HEK293 (cell line): Measurements from ENCODE around the gene PDGFD.

Experiments
- CTCF ChIA-PET: fragments of 350-600 bp; formaldehyde crosslinking; extraction: SDS; loops from one replicate; lab custom pipeline; 2021; ENCODE audit warnings: antibody characterized with exemption; lab: Yijun Ruan, JAX
- POLR2A ChIA-PET: fragments of 300-600 bp; formaldehyde crosslinking; extraction: SDS; loops from one replicate; lab custom pipeline; 2020; ENCODE audit warnings: antibody characterized with exemption, inconsistent platforms; lab: Yijun Ruan, JAX
- H3K27ac ChIP-seq: fragments of 200-500 bp; sonication (Bioruptor generic); 2 replicates; pipeline ENCODE4 v1.5.1; 2014; ENCODE audit warnings: low read depth, low read length, control low read depth, inconsistent platforms; ENCODE audit errors: extremely low read depth
- H3K36me3 ChIP-seq, 2 experiments: fragments of 200-500 bp in 1 of 2; sonication (Bioruptor generic) in 1 of 2; 1 replicate in 1 of 2; 2 replicates in 1 of 2; pipeline ENCODE4 v1.5.1; 2014 to 2017; ENCODE audit warnings: inconsistent platforms in 2 of 2, low read length in 2 of 2; ENCODE audit not compliant: control insufficient read depth in 2 of 2, insufficient read depth in 1 of 2
- H3K4me1 ChIP-seq: fragments of 200-500 bp; sonication (Bioruptor generic); 2 replicates; pipeline ENCODE4 v1.5.1; 2014; ENCODE audit warnings: mild to moderate bottlenecking, low read length, inconsistent platforms; ENCODE audit not compliant: control insufficient read depth, insufficient read depth
- H3K4me3 ChIP-seq: 2 replicates; pipeline ENCODE4 v1.5.1; 2011; ENCODE audit warnings: low read depth, mild to moderate bottlenecking, control low read depth, low read length, moderate library complexity
- H3K9me3 ChIP-seq: fragments of 200-500 bp; sonication (Bioruptor generic); 2 replicates; pipeline ENCODE4 v1.5.1; 2014; ENCODE audit warnings: low read depth, low read length, inconsistent platforms; ENCODE audit not compliant: control insufficient read depth, insufficient read depth
- KLF16 ChIP-seq: fragments of 450-650 bp; formaldehyde crosslinking; IDR thresholded peaks from 2 replicates; pipeline ENCODE4 v1.5.1; 2017; ENCODE audit warnings: missing biosample characterization, missing genetic modification characterization
- OSR2 ChIP-seq: fragments of 450-650 bp; formaldehyde crosslinking; IDR thresholded peaks from 2 replicates; pipeline ENCODE4 v1.5.1; 2016; ENCODE audit warnings: missing biosample characterization, missing genetic modification characterization
- TRIM28 ChIP-seq: IDR thresholded peaks from 2 replicates; pipeline ENCODE4 v1.6.1; 2011; ENCODE audit warnings: low read length, control low read depth, borderline replicate concordance
- ZBTB10 ChIP-seq: fragments of 450-650 bp; formaldehyde crosslinking; IDR thresholded peaks from 2 replicates; pipeline ENCODE4 v1.5.1; 2016; ENCODE audit warnings: missing biosample characterization, missing genetic modification characterization
- ZBTB26 ChIP-seq: fragments of 450-650 bp; formaldehyde crosslinking; optimal IDR thresholded peaks from 2 replicates; pipeline ENCODE3; 2016; ENCODE audit warnings: missing biosample characterization, mild to moderate bottlenecking, missing genetic modification characterization
- ZBTB48 ChIP-seq: fragments of 450-650 bp; formaldehyde crosslinking; IDR thresholded peaks from 2 replicates; pipeline ENCODE4 v1.5.1; 2016; ENCODE audit warnings: missing biosample characterization, missing genetic modification characterization
- ZNF121 ChIP-seq: fragments of 450-650 bp; formaldehyde crosslinking; IDR thresholded peaks from 2 replicates; pipeline ENCODE4 v1.5.1; 2016; ENCODE audit warnings: missing biosample characterization, missing genetic modification characterization
- ZNF169 ChIP-seq: fragments of 450-650 bp; formaldehyde crosslinking; IDR thresholded peaks from 2 replicates; pipeline ENCODE4 v1.5.1; 2016; ENCODE audit warnings: missing biosample characterization, missing genetic modification characterization
- ZNF174 ChIP-seq: fragments of 450-650 bp; formaldehyde crosslinking; IDR thresholded peaks from 2 replicates; pipeline ENCODE4 v1.5.0; 2017; ENCODE audit warnings: missing biosample characterization, mild to moderate bottlenecking, missing genetic modification characterization
- ZNF19 ChIP-seq: fragments of 450-650 bp; formaldehyde crosslinking; IDR thresholded peaks from 2 replicates; pipeline ENCODE4; 2016; ENCODE audit warnings: missing biosample characterization, missing genetic modification characterization, low read depth
- ZNF211 ChIP-seq: fragments of 450-650 bp; formaldehyde crosslinking; IDR thresholded peaks from 2 replicates; pipeline ENCODE4 v1.5.1; 2016; ENCODE audit warnings: low read depth, missing biosample characterization, missing genetic modification characterization
- ZNF239 ChIP-seq: fragments of 450-650 bp; formaldehyde crosslinking; IDR thresholded peaks from 2 replicates; pipeline ENCODE4 v1.5.1; 2016; ENCODE audit warnings: missing biosample characterization, missing genetic modification characterization
- ZNF248 ChIP-seq: fragments of 450-650 bp; formaldehyde crosslinking; IDR thresholded peaks from 2 replicates; pipeline ENCODE4 v1.5.1; 2017; ENCODE audit warnings: missing biosample characterization, missing genetic modification characterization
- ZNF433 ChIP-seq: fragments of 450-650 bp; formaldehyde crosslinking; IDR thresholded peaks from 2 replicates; pipeline ENCODE4 v1.5.1; 2016; ENCODE audit warnings: missing biosample characterization, missing genetic modification characterization, low read depth
- ZNF449 ChIP-seq: fragments of 450-650 bp; formaldehyde crosslinking; IDR thresholded peaks from 2 replicates; pipeline ENCODE4 v1.5.1; 2017; ENCODE audit warnings: missing biosample characterization, mild to moderate bottlenecking, missing genetic modification characterization, moderate library complexity
- ZNF629 ChIP-seq: fragments of 450-650 bp; formaldehyde crosslinking; IDR thresholded peaks from 2 replicates; pipeline ENCODE4 v1.5.1; 2017; ENCODE audit warnings: missing biosample characterization, missing genetic modification characterization
- ZNF747 ChIP-seq: fragments of 450-650 bp; formaldehyde crosslinking; IDR thresholded peaks from 2 replicates; pipeline ENCODE4 v1.5.1; 2016; ENCODE audit warnings: missing biosample characterization, missing genetic modification characterization
- ZSCAN16 ChIP-seq: fragments of 450-650 bp; formaldehyde crosslinking; IDR thresholded peaks from 2 replicates; pipeline ENCODE4 v1.5.1; 2016; ENCODE audit warnings: missing biosample characterization, missing genetic modification characterization
- ZXDB ChIP-seq: fragments of 450-650 bp; formaldehyde crosslinking; IDR thresholded peaks from 2 replicates; pipeline ENCODE4 v1.5.1; 2016; ENCODE audit warnings: missing biosample characterization, missing genetic modification characterization
- TF ChIP-seq, protein P1 (sequence below): fragments of 450-650 bp; IDR thresholded peaks from 2 replicates; pipeline ENCODE4 v1.5.1; 2018; ENCODE audit warnings: missing biosample characterization, missing genetic modification characterization

Gene PDGFD

GRCh38 chr11:103985041-103985440, 178.9 kb downstream of the PDGFD start:
- no peak for TF ChIP-seq ZNF239 (tag by site-specific recombination)
- TF ChIP-seq ZNF211 (tag by site-specific recombination): no peak
- no peak for TF ChIP-seq ZNF121 (tag by site-specific recombination)
- TF ChIP-seq ZNF747 (tag by site-specific recombination): no peak
- TF ChIP-seq ZNF169: no peak
- TF ChIP-seq ZSCAN16 (tag by site-specific recombination): no peak
- no peak for TF ChIP-seq ZXDB (tag by site-specific recombination)
- no peak for TF ChIP-seq ZNF433
- TF ChIP-seq, all 188 proteins: peak for 0
- no peaks in the 10 kb centered on the region for H3K4me1 ChIP-seq
- no peak overlapping the region for H3K27ac ChIP-seq
- ChIA-PET CTCF (no interaction called here), POLR2A (no interaction called here)
- H3K9me3 ChIP-seq: no peaks in the 10 kb centered on the region
- no peak overlapping the region for H3K4me3 ChIP-seq
- H3K36me3 ChIP-seq: no peaks in the 10 kb centered on the region

DNA sequence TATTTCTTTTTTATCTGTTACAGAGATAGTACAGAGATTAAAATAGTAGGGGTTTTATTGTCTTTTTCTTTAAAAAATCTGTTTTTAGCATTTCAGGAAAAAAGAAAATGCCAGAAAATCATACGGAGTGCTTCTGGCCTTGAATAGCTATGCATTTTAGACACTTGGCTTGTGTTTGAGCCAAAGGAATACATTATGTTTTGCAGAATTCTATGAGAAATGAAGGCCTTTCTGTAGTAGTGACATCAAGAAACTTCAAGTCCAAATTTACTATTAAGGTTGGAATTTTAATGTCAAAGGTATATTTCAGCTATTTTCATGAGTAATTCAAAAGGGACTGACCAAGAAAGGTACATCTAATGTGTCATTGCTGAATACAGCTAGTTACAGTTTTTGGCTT, 183.8 kb downstream of the PDGFD start:
- H3K9me3 ChIP-seq: no peaks in the 10 kb centered on the region
- CTCF ChIA-PET: no interaction called here
- TF ChIP-seq, protein P1, sequence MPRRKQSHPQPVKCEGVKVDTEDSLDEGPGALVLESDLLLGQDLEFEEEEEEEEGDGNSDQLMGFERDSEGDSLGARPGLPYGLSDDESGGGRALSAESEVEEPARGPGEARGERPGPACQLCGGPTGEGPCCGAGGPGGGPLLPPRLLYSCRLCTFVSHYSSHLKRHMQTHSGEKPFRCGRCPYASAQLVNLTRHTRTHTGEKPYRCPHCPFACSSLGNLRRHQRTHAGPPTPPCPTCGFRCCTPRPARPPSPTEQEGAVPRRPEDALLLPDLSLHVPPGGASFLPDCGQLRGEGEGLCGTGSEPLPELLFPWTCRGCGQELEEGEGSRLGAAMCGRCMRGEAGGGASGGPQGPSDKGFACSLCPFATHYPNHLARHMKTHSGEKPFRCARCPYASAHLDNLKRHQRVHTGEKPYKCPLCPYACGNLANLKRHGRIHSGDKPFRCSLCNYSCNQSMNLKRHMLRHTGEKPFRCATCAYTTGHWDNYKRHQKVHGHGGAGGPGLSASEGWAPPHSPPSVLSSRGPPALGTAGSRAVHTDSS (tag by site-specific recombination): no peak
- TF ChIP-seq ZBTB26 (tag by site-specific recombination) (no peak), OSR2 (no peak), TRIM28 (no peak), ZNF174 (no peak), ZNF629 (tag by site-specific recombination) (no peak), KLF16 (tag by site-specific recombination) (no peak), ZNF248 (tag by site-specific recombination) (no peak), ZXDB (tag by site-specific recombination) (no peak), ZBTB48 (tag by site-specific recombination) (no peak), ZNF19 (no peak), ZNF449 (tag by site-specific recombination) (no peak), ZBTB10 (tag by site-specific recombination) (no peak)
- POLR2A ChIA-PET: no interaction called here
- H3K4me3 ChIP-seq: no peak overlapping the region
- no peak overlapping the region for H3K27ac ChIP-seq
- no peaks in the 10 kb centered on the region for H3K4me1 ChIP-seq
- H3K36me3 ChIP-seq: no peaks in the 10 kb centered on the region
